ENCODE measurements around the gene ITLN2. TPM values are rescaled to one million over a fixed set of nuclear protein-coding genes. Genes with fewer than 3 reads are reported as not detected.
"Not testable (repeated sequence)": the region's sequence is repeated elsewhere in the genome, so short reads cannot be mapped to it uniquely, and the experiment has no call there.

Gene ITLN2
- total RNA-seq, result not detected

- CTCF ChIA-PET, result interaction anchor here (0.5 to 5.9 kb wide), 39 partner anchors 9 to 1407 kb away, joined by 3 to 229 read pairs (median 3); partner anchors contain the start of gene CD244
- peak; percentile 60 for DNase-seq
- no peaks in the 10 kb centered on the region for H3K36me3 Mint-ChIP-seq (ENCODE audit: low read depth)
- H3K4me3 Mint-ChIP-seq, result no peak within 1 kb of the TSS
- H3K9me3 Mint-ChIP-seq, result no peaks in the 10 kb centered on the region
- H3K27me3 Mint-ChIP-seq (ENCODE audit: low read depth), result no peaks in the 10 kb centered on the region
- intact Hi-C loops (cut with micrococcal nuclease), result loop anchor here (5.0 kb wide), 1 partner anchor 327 kb away; no protein-coding TSS in a partner anchor
- H3K4me1 Mint-ChIP-seq (ENCODE audit: low read depth), result peaks cover 3% of the 10 kb centered on the region
- H3K27ac Mint-ChIP-seq, result no peak within 1 kb of the TSS
These were observed at the start of gene ITLN2 for GRCh38 chr1:160954158-160955104. Gene ITLN2 (minus strand): TSS chr1:160954809. CDS start chr1:160954741, 68 bp downstream.

- Mint-ChIP-seq H3K27ac (no peak overlapping the region), H3K9me3 (no peaks in the 10 kb centered on the region), H3K36me3 (ENCODE audit: low read depth) (no peaks in the 10 kb centered on the region), H3K4me3 (no peak overlapping the region), H3K4me1 (ENCODE audit: low read depth) (peaks cover 4% of the 10 kb centered on the region), H3K27me3 (ENCODE audit: low read depth) (no peaks in the 10 kb centered on the region)
- CTCF ChIA-PET, result interaction anchor here (1.4 kb wide), 1 partner anchor 138 kb away, joined by 5 read pairs; no protein-coding TSS in a partner anchor
- intact Hi-C loops (cut with micrococcal nuclease), result no loop called here
- no peak for DNase-seq
These were observed 46.9 kb upstream of the ITLN2 start for GRCh38 chr1:161001525-161001924.

GRCh38 chr1:161000736-161001480, 46.3 kb upstream of the ITLN2 start:
- Mint-ChIP-seq H3K36me3 (ENCODE audit: low read depth) (no peaks in the 10 kb centered on the region), H3K27me3 (ENCODE audit: low read depth) (no peaks in the 10 kb centered on the region), H3K4me3 (no peak overlapping the region), H3K9me3 (no peaks in the 10 kb centered on the region), H3K4me1 (ENCODE audit: low read depth) (peaks cover 4% of the 10 kb centered on the region), H3K27ac (no peak overlapping the region)
- no peak for DNase-seq
- intact Hi-C loops (cut with micrococcal nuclease), result no loop called here
- CTCF ChIA-PET, result interaction anchor here (1.3 to 1.5 kb wide), 4 partner anchors 9 to 139 kb away, joined by 4 to 9 read pairs (median 6); partner anchors contain the start of gene KLHDC9

- Mint-ChIP-seq H3K4me3 (no peak overlapping the region), H3K36me3 (ENCODE audit: low read depth) (no peaks in the 10 kb centered on the region), H3K4me1 (ENCODE audit: low read depth) (peaks cover 6% of the 10 kb centered on the region), H3K27ac (no peak overlapping the region), H3K27me3 (ENCODE audit: low read depth) (no peaks in the 10 kb centered on the region), H3K9me3 (no peaks in the 10 kb centered on the region)
- intact Hi-C loops (cut with micrococcal nuclease), result no loop called here
- DNase-seq, result no peak
- CTCF ChIA-PET, result interaction anchor here (0.9 to 4.5 kb wide), 6 partner anchors 10 to 139 kb away, joined by 4 to 45 read pairs (median 7); partner anchors contain the start of genes F11R and KLHDC9
These were observed 44.8 kb upstream of the ITLN2 start for GRCh38 chr1:160999376-160999775.

- H3K27me3 Mint-ChIP-seq (ENCODE audit: low read depth), result no peaks in the 10 kb centered on the region
- intact Hi-C loops (cut with micrococcal nuclease), result loop anchor here (1.0 to 2.0 kb wide), 5 partner anchors 48 to 142 kb away; partner anchors contain the start of genes ARHGAP30 and USF1
- H3K9me3 Mint-ChIP-seq, result no peaks in the 10 kb centered on the region
- H3K36me3 Mint-ChIP-seq (ENCODE audit: low read depth), result no peaks in the 10 kb centered on the region
- H3K4me1 Mint-ChIP-seq (ENCODE audit: low read depth), result peaks cover 6% of the 10 kb centered on the region
- DNase-seq, result peak; percentile 77
- peak overlapping the region; percentile 1 for H3K27ac Mint-ChIP-seq
- H3K4me3 Mint-ChIP-seq, result no peak overlapping the region
- CTCF ChIA-PET, result interaction anchor here (0.6 to 5.9 kb wide), 29 partner anchors 9 to 352 kb away, joined by 3 to 99 read pairs (median 5); partner anchors contain the start of genes ARHGAP30, F11R, KLHDC9 and USF1
These were observed 42.9 kb upstream of the ITLN2 start for GRCh38 chr1:160997323-160998038.

- intact Hi-C loops (cut with micrococcal nuclease), result loop anchor here (2.0 kb wide), 1 partner anchor 73 kb away; the partner anchor contains the start of gene ARHGAP30
- peaks cover 6% of the 10 kb centered on the region for H3K4me1 Mint-ChIP-seq (ENCODE audit: low read depth)
- no peak for DNase-seq
- no peaks in the 10 kb centered on the region for H3K9me3 Mint-ChIP-seq
- no peaks in the 10 kb centered on the region for H3K36me3 Mint-ChIP-seq (ENCODE audit: low read depth)
- CTCF ChIA-PET, result interaction anchor here (0.9 to 5.9 kb wide), 9 partner anchors 10 to 143 kb away, joined by 3 to 99 read pairs (median 10); partner anchors contain the start of genes KLHDC9 and USF1
- no peak overlapping the region for H3K27ac Mint-ChIP-seq
- no peak overlapping the region for H3K4me3 Mint-ChIP-seq
- H3K27me3 Mint-ChIP-seq (ENCODE audit: low read depth), result no peaks in the 10 kb centered on the region
These were observed 41.6 kb upstream of the ITLN2 start for GRCh38 chr1:160996178-160996577.

GRCh38 chr1:160993544-160994193, 39.1 kb upstream of the ITLN2 start:
- Mint-ChIP-seq H3K27ac (no peak overlapping the region), H3K9me3 (no peaks in the 10 kb centered on the region), H3K36me3 (ENCODE audit: low read depth) (no peaks in the 10 kb centered on the region), H3K27me3 (ENCODE audit: low read depth) (no peaks in the 10 kb centered on the region), H3K4me1 (ENCODE audit: low read depth) (peaks cover 6% of the 10 kb centered on the region), H3K4me3 (no peak overlapping the region)
- DNase-seq, result no peak
- intact Hi-C loops (cut with micrococcal nuclease), result loop anchor here (1.0 to 5.0 kb wide), 3 partner anchors 104 to 216 kb away; no protein-coding TSS in a partner anchor
- CTCF ChIA-PET, result interaction anchor here (0.6 to 5.9 kb wide), 3 partner anchors 25 to 122 kb away, joined by 3 to 99 read pairs (median 3); partner anchors contain the start of gene KLHDC9

GRCh38 chr1:160992036-160992435, 37.4 kb upstream of the ITLN2 start:
- not testable (repeated sequence) for H3K27me3 Mint-ChIP-seq (ENCODE audit: low read depth); H3K9me3 Mint-ChIP-seq; H3K4me1 Mint-ChIP-seq (ENCODE audit: low read depth); H3K4me3 Mint-ChIP-seq; H3K27ac Mint-ChIP-seq; H3K36me3 Mint-ChIP-seq (ENCODE audit: low read depth); DNase-seq
- intact Hi-C loops (cut with micrococcal nuclease), result loop anchor here (5.0 kb wide), 1 partner anchor 215 kb away; no protein-coding TSS in a partner anchor
- CTCF ChIA-PET, result interaction anchor here (1.0 to 2.7 kb wide), 3 partner anchors 8 to 147 kb away, joined by 3 to 16 read pairs (median 6); no protein-coding TSS in a partner anchor

- Mint-ChIP-seq H3K4me3 (no peak overlapping the region), H3K27ac (no peak overlapping the region), H3K27me3 (ENCODE audit: low read depth) (peaks cover 5% of the 10 kb centered on the region), H3K9me3 (no peaks in the 10 kb centered on the region), H3K36me3 (ENCODE audit: low read depth) (no peaks in the 10 kb centered on the region), H3K4me1 (ENCODE audit: low read depth) (no peaks in the 10 kb centered on the region)
- CTCF ChIA-PET, result interaction anchor here (0.6 to 2.5 kb wide), 12 partner anchors 8 to 167 kb away, joined by 3 to 13 read pairs (median 5); no protein-coding TSS in a partner anchor
- no peak for DNase-seq
- intact Hi-C loops (cut with micrococcal nuclease), result no loop called here
These were observed 32.9 kb upstream of the ITLN2 start for GRCh38 chr1:160987359-160988050.

- no peak overlapping the region for H3K4me3 Mint-ChIP-seq
- H3K27me3 Mint-ChIP-seq (ENCODE audit: low read depth), result peaks cover 20% of the 10 kb centered on the region
- no peak for DNase-seq
- peaks cover 9% of the 10 kb centered on the region for H3K4me1 Mint-ChIP-seq (ENCODE audit: low read depth)
- H3K36me3 Mint-ChIP-seq (ENCODE audit: low read depth), result no peaks in the 10 kb centered on the region
- H3K9me3 Mint-ChIP-seq, result no peaks in the 10 kb centered on the region
- CTCF ChIA-PET, result interaction anchor here (2.5 kb wide), 1 partner anchor 34 kb away, joined by 7 read pairs; no protein-coding TSS in a partner anchor
- H3K27ac Mint-ChIP-seq, result no peak overlapping the region
- intact Hi-C loops (cut with micrococcal nuclease), result no loop called here
These were observed 31.1 kb upstream of the ITLN2 start for GRCh38 chr1:160985723-160986122.

Measured in activated naive CD4-positive, alpha-beta T cell treated with anti-CD3 and anti-CD28 coated beads for 36 hours (primary cell).